Colon (tissue), 2 donors: ENCODE measurements around the gene BLOC1S6.

Experiments
- FAIRE-seq: peaks from 2 replicates; lab custom pipeline; 2012; peaks lifted over from hg19 to GRCh38; lab: Jason Lieb, UNC
- donor health status: control.
- donor health status: control.

BLOC1S6 gene

DNA sequence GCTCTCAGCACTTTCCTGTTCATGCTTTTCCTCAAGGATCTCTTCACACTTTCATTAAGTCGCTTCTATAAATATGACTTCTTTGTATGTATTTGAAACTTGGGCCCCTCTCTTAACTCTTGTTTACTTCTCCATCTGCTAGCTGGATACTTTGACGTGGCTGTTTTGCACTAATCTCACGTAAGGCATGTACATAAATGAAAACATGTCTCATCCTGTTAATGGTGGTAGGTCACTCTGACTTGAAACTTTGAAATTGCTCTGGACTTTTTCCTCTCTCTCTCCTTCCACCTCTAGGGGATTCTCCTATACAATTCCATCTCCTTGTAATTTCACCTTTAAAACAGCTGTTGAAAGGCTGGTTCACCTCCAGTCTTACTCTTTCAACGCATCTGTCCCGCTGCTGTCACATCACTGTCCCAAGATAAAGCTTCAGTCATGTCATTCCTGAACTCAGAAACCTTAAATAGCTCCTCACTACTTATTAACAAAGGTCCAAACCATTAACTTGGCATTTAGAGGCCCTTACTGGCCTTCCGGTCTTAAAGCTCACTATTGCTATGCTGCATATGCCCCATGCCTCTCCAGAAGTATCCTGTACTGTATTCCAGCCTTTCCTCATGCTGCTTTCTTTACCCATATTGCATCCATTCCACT is 1.2 kb downstream of the BLOC1S6 start:
- FAIRE-seq: no peak

DNA sequence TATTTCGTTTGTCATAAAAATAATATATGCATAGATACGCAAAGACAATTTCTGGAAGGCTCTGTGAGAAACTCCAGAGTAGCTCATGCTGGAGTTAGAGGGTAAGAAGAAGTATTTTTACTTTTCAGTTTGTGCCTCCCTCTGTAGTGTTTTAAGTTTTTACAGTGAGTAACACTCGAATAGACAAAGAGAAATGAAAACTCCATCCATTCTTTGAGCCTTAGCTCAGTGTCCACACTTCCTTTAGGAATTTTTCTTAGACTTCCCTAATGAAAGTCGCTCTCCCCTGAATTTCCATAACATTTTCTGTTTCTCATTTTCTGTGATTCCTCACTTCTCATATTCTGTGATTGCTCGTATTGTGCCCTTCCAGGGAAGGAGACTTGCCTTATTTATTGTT is 2.1 kb downstream of the BLOC1S6 start:
- no peak for FAIRE-seq

DNA sequence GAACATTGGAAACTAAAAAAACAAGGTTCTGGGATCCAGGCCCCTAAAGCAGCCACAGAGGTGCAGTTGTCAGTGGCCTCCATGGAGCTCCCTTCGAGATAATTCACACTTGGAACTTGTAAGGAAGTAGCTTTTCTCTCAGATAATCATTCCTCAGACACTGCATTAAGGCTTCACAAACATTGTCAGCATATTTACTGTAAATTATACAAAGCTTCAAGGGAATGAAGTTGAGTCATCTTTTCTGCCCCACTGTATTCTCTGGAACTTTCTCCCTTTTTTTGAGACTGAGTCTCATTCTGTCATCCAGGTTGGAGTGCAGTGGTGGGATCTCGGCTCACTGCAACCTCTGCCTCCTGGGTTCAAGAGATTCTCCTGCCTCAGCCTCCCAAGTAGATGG is 7.1 kb downstream of the BLOC1S6 start:
- FAIRE-seq: no peak

DNA sequence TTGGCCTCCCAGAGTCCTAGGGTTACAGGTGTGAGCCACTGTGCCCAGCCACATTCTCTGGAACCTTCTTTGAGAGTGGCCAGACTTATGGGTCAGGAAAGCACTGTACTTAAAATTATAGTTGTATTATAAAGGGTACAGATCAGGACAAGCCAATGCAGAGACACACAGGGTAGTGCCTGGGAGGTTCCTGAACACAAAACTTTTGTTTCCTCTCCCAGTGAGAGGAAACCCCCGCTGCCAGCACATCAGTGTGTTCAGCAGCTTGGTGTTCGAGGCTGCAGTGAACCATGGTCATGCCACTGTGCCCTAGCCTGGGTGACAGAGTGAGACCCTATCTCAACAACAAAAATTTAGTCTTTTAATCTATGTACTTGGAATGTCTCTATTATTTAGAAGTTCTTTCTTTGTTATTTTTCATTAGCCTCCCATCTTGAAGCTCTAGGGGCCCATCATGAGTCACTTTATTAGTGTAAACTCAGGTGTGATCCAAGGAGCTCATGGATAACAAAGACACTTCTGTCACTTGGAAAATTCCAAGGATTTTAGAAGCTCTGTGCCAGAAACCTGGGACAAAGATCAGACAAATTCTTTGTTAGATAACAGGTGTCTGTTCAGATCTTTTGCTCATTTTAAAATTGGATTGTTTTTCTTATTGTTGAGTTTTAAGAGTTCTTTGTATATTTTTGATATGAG is 7.8 kb downstream of the BLOC1S6 start:
- FAIRE-seq: no peak

DNA sequence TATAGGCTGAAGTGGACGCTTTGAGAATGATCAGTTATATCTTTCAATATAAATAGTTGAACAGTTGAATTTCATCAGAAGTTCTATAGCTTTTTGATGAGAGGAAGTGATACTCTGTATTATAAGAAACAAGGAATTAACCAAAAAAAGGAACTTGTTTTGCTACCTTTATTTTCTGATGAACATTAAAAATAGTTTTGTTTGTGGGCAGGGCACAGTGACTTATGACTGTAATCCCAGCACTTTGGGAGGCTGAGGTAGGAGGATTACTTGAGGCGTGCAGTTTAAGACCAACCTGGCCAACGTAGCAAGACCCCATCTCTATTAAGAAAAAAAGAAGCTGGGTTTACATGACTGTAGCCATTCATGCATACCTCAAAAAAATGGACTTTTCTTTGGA is 16.7 kb downstream of the BLOC1S6 start:
- no peak for FAIRE-seq

DNA sequence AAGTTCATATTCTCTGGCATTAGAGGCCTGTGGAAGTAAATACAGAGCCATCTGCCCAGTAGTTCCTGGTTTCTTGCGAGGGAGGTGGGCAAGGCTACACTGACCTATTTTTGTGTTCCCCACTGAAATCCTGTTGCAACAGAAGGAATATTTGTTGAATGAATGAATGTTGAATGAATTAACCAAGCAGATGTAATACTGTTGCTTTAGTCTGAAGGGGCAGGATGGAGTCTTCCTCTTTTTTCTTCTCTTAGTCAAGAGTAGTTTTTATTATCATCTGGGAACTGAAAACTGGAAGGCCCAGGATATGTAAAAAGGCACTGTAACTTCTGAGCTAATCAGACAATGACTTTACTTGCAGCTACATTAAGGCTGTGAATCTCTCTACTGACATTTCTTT is 17.1 kb downstream of the BLOC1S6 start:
- no peak for FAIRE-seq

DNA sequence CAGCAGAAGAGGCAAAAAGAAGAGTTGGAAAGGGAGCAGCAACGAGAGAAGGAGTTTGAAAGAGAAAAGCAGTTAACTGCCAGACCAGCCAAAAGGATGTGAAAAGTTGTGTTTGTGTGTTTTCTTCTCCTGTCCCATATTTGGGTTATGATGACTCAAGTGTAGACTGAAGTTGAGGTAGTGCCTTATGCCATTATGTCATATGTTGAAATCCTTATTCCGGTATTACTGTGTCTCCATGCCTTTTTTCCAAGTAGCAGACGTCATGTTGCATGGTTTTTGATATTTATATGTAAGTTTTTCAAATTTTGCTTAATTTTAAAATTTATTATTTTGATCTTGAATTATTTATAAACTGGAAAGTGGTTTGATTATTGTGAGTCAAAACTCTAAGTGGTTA is 19.2 kb downstream of the BLOC1S6 start:
- FAIRE-seq: no peak

DNA sequence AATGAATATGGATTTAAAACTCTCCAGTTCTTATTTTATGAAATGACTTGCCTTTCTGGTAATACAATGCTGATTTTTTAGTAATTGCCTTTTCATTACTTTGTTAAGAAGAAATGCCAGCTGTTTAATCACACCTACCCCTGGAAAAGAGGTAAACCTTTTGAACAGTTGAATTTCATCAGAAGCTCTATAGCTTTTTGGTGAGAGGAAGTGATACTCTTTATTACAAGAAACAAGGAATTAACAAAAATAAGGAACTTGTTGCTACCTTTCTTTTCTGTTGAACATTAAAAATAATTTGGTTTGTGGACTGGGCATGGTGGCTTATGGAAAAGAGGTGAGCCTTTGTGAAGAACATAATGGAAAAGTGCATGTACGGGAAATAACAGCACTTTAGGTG is 19.7 kb downstream of the BLOC1S6 start:
- no peak for FAIRE-seq

DNA sequence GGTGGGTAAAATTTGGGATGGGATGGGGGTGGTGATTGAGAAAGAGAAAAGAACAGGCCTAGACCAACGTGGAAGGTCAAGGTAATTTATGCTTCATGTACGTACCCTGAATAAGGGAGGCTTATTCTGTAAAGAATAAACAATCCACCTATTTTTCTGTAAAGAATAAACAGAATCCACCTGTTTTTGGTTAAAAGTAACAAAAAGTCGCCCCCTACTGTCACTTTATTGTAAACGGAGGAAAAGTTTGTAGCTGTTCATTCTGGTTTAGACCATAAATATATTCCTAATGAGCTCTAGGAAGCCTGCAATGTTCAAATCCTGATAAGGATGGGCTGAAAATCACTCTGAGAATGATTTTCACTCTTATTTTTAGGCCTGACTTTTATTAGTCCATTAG is 24.1 kb downstream of the BLOC1S6 start:
- FAIRE-seq: no peak

DNA sequence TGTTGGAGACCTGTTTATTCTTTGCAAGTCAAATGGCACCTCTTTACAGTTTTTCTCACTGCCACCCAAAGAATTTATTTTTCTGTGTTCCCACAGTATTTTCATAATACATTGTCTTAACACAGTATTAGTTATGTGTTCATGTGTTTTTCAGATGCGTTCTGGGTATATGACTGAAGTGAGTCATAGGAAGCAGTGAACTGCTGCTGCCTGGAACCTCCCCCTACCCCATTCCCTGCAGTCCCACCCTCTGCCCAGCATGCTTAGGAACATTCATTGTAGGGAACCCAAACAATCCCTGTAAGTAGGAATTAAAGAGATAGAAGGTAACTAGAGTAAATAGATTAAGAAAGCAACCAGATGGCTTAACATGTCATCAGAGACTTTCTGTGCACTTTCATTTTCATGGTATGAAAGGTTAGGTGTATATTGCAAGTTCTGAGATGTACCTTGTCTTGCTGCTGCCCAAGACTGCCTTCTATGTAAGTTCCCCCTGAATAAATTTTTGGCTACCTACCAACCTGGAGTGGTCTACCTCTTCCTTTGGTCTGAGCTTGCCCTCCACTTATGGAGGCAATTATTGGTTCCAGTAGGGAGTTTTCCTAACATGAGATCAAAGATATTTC is 25.7 kb downstream of the BLOC1S6 start:
- FAIRE-seq: no peak

DNA sequence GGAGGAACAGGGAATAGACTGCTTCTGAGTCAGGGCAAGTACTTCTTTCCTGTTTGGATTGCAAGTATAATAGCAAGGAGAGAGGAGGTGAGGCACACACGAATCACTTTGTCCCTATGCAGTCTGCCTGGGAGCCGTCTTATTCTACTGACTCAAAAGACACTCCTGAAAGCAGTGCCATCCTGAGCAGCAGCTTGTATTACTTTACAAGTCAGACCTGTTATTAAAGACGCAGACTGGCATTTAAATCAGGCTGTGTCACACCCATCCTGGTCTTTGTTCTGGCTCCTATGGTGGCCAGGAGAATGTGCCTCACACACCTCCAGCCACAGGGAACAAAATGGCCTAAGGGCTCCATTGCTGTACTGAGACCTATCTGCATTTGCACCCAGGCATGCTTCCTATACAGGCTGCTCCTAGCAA is 29.7 kb downstream of the BLOC1S6 start:
- FAIRE-seq: no peak

DNA sequence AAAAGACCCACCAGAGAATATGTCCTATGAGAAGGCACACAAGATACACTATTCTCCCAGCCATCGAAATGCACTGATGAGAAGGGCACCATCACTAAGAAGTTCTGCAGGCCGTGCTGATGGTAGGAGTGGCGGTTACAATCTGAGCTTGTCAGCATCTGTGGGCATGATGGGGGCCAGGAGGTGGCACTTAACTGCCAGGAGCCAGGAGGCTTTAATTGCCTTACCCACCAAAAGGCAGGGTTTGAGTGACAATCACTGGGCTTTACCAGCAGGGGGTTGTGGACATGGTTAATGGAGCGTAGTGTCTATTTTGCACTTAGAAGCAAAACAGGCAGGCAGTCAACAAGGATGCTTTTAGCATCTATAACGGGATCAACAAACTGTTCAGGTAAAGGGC is 31.6 kb downstream of the BLOC1S6 start:
- no peak for FAIRE-seq

DNA sequence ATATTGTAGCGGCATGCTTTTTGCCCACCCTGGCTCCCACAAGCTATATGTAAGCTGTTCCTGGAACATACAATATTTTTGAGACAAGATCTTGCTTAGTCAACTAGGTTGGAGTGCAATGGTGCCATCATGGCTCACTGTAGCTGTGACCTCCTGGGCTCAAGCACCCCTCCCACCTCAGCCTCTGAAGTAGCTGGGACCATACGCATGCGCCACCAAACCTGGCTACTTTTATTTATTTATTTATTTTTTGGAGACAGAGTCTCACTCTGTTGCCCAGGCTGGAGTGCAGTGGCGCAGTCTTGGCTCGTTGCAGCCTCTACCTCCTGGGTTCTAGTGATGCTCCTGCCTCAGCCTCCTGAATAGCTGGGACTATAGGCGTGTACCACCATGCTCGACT is 41.0 kb downstream of the BLOC1S6 start:
- FAIRE-seq: no peak

DNA sequence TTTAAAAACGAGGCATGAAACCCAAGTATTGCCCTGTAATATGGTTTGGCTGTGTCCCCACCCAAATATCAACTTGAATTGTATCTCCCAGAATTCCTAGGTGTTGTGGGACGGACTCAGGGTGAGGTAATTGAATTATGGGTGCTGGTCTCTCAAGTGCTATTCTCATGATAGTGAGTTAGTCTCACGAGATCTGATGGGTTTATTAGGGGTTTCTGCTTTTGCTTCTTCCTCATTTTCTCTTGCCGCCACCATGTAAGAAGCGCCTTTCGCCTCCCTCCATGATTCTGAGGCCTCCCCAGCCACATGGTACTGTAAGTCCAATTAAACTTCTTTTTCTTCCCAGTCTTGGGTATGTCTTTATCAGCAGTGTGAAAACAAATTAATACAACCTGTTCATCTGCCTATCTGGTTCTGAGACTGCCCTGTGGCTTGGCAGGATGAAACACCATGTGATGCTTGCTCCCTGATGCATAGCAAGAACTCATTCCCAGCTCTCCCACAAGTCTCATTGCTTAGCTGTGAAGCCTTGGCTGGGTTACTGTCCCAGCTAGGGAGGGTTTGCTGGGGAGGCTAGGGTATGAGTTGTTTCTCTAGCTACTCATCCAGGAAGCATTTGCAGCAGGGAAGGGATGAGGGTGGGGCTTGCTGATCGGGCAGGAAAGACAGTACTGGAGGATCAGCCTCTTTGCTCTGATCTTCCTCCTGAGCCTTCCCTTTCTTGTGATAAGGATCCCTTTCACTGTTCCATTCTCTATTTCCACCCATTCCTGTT is 43.9 kb downstream of the BLOC1S6 start:
- FAIRE-seq: no peak

DNA sequence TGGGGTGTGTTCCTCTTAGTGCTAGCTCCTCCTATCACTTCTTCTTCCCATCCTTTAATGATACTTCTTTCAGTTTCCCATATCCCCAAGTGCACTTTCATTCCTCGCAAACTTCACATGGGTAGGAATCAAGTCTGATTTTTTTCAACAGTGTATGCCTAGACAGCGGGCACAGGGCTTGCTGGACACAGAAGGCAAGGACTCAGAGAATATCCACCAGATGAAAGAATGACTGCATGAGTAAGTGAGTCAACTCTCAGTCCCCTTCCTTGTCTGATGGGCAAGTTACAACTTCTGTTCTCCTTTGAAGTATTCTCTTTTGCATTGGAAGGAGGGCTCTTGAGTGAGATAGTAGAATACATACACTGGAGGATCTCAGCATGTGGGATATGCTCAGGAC is 44.6 kb downstream of the BLOC1S6 start:
- no peak for FAIRE-seq

DNA sequence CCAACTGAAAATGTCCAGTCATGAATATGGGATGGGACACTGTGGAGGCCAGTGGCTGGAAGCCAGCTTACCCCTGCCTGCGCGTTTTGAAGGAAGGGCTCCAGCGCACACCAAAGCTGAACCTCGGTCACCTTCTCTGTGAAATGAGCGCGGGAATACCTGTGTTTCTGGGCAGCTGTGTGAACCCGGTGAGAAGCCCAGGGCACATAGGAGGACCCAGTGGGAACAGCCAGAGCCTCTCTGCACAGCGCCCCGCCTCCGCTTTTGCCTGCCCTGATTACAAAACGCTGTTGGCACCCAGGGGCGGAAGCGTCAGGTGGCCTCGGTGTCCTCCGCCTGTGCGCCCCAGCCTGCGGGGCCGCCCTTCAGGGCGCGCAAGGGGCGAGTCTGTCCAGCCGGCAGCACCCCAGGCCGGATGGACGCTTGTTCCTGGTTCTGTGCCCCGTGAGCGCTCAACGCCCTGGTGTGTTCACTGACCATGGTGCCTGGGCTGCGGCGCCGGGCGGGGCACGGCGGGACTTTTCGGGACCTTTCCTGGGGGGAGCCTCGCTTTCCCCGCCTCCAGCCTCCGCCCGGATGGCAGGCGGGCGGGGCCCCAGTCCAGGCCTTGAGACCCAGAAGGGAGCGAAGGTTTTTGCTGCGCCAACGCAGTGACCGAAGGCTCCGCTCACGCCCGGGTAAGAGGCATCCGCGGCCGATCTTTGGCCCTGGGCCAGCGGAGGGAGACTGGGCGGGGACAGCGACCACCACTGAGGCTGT is 47.4 kb downstream of the BLOC1S6 start, which contains the start of gene SQOR:
Gene SQOR (plus strand): TSS at position 598 of the 759 bp plus-strand sequence. CDS start 23,895 bp downstream, outside the sequence.
- no peak for FAIRE-seq

DNA sequence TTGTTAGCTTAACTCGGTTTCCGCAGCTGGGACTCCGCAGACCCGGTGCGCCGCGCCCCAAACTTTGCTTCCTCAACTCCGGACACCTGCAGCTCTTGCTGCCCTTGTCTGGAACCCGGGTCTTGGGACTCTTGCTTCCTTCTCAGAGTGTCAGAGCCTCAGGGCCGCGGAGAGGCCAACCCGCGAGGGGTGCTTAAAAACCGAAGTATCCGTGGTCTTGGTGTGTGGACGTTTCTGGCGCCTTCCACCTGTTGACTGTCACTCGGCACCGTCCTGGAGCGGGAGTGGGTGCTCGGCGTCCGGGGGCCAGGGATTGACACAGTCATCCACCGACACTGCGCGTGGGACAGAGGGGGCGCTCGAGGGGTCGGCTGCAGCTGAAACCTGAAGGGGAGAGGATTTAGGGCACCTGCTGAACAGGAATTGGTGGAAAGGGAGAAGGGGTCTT is 48.0 kb downstream of the BLOC1S6 start:
- no peak for FAIRE-seq

DNA sequence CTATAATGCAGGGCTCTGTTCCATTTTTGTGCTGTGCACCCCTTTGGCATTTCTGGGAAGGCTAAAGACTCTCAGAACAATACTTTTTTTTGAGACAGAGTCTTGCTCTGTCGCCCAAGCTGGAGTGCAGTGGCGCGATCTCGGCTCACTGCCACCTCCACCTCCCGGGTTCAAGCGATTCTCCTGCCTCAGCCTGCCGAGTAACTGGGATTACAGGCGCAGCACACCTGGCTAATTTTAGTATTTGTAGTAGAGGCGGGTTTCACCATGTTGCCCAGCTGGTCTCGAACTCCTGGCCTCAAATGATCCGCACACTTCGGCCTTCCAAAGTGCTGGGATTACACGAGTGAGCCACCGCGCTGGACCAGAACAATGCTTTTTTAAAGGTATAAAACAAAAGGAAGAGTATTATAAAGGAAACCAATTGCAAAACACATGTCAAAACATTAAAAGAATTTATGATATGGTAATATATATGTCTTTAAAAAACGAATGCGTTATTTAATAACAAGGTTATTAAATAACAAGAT is 48.6 kb downstream of the BLOC1S6 start:
- FAIRE-seq: no peak

DNA sequence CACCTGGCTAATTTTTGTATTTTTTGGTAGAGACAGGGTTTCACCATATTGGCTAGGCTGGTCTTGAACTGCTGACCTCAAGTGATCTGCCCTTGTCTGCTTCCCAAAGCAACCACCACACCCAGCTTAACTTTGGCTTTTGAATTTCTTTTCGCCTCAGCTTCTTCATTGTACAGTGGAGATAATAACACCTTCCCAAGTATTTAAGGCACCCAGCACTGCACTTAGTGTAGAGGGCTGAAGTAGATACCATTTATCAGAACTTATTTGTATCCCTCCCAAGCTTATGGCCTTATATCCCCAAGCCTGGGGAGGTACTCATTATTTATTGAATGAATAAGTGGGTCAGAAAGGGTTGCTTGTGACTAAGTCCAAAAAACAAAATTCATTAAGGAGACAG is 50.0 kb downstream of the BLOC1S6 start:
- FAIRE-seq: no peak

DNA sequence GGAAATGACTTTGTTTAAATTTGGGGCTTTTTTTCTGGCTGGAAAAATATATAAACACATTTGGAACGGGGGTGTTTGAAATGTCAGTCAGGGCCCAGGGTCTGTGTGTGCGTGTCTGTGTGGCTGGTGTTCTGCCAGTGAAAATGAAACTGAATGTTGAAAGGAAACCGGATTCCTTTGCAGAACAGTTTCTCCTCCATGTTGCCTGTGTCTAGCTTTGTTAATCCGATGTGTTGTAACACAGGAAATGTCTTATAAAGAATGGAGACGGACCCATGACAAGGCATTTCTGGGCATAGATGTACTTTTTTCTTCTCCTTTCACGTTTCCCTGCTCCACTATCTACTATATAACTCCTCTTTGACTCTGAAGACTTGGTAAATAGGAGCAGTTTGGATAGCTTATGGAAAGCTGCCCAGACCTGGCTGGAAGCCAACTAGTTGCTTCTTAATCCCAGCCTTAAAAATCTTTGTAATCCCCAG is 50.4 kb downstream of the BLOC1S6 start:
- no peak for FAIRE-seq

DNA sequence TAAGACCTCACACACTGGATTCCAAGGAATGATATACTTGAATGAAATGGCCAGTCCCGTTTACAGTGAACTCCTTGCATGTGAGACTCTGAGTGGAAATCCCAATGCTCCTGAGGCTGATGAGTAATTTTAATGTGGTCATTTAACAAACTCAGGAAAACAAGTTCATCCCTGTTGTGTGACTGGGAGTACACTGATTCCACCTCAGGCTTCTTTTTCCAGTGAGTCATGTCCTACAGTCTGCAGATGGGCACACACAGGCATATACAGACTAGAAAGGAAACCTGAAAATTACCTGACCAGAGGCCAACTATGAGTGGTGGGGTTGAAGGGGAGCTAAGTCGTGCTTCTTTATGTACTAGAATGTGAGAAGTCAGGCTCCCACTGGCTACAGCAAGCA is 53.4 kb downstream of the BLOC1S6 start:
- FAIRE-seq: no peak
